ENCODE results near the gene SCGB1D2. TPM values are rescaled to one million over a fixed set of nuclear protein-coding genes. Genes with fewer than 3 reads are reported as not detected.
A peak's percentile ranks its signal among the peaks of the same experiment; 100 is the strongest.
"Not testable (repeated sequence)": the region's sequence is repeated elsewhere in the genome, so short reads cannot be mapped to it uniquely, and the experiment has no call there.

SCGB1D2 gene
- total and polyA plus RNA-seq, 9 of the 15 experiments (the other 6 are each of a cell fraction or from before 2014, with no cell fraction given) = not detected

GRCh38 chr11:62197400-62197799 is 44.6 kb upstream of the SCGB1D2 start:
- H3K4me3 ChIP-seq; DNase-seq (ENCODE audit: extremely low read depth in 1 of 4, low spot score in 3 of 4); BruUV-seq (replicated peaks); H3K36me3 ChIP-seq (ENCODE audit: control insufficient read depth, insufficient read depth, low read length); H3K9ac ChIP-seq (ENCODE audit: insufficient read depth in 1 of 2, low read depth in 2 of 2, low read length in 2 of 2); H3K4me2 ChIP-seq (ENCODE audit: insufficient read depth, low read length); CTCF ChIA-PET (ENCODE audit: low intra/inter-chr PET ratio); H3K79me2 ChIP-seq (ENCODE audit: control insufficient read depth, insufficient read depth, low read length); H3K4me1 ChIP-seq (replicated peaks in 1 of 2; ENCODE audit: control insufficient read depth in 2 of 2, insufficient read depth in 2 of 2, low read length in 2 of 2); in situ Hi-C loops (cut with MboI); H3K9me3 ChIP-seq (replicated peaks; ENCODE audit: control insufficient read depth, insufficient read depth, low read depth, low read length); POLR2A ChIA-PET; ATAC-seq; H4K20me1 ChIP-seq (replicated peaks; ENCODE audit: control insufficient read depth, insufficient read depth, low read length); H3K27ac ChIP-seq (ENCODE audit: extremely low read depth, low read depth, low read length); H3K9me1 ChIP-seq (ENCODE audit: control insufficient read depth, insufficient read depth, low read length); FAIRE-seq; H2AFZ ChIP-seq (ENCODE audit: low read depth, low read length): not testable (repeated sequence)
- intact Hi-C loops (cut with micrococcal nuclease) = loop anchor here (5.0 kb wide), 1 partner anchor 180 kb away; no protein-coding TSS in a partner anchor
- TF ChIP-seq ZNF146 (CRISPR knock-in tag; IDR thresholded peaks at IDR 0.05; ENCODE audit: unreplicated experiment) = peak; percentile 64
- 0% methylated on average over 2 of the region's 2 CpGs for WGBS (ENCODE audit: insufficient coverage, low coverage, missing lambda C conversion rate)
- H3K27me3 ChIP-seq (ENCODE audit: control insufficient read depth in 2 of 2, insufficient read depth in 2 of 2, low read length in 2 of 2) = peaks cover 11 to 37% of the 10 kb centered on the region in 2 experiments

- TF ChIP-seq NFIC (IDR thresholded peaks at IDR 0.05) (peak; percentile 79), JUND (IDR thresholded peaks at IDR 0.05; ENCODE audit: borderline replicate concordance, low read depth, low read length) (no peak), JUND (tag; IDR thresholded peaks at IDR 0.05; ENCODE audit: borderline replicate concordance, low read depth, low read length) (no peak), NFXL1 (CRISPR knock-in tag; IDR thresholded peaks at IDR 0.05) (no peak), ARID1B (IDR thresholded peaks at IDR 0.05) (no peak), ZC3H11A (IDR thresholded peaks at IDR 0.05; ENCODE audit: low read depth, low read length) (no peak), RAD51 (IDR thresholded peaks at IDR 0.05; ENCODE audit: borderline replicate concordance, low read depth) (no peak), ZNF740 (CRISPR knock-in tag; IDR thresholded peaks at IDR 0.05) (no peak), ZNF740 (tag; IDR thresholded peaks at IDR 0.05) (no peak), ELF1 (tag; IDR thresholded peaks at IDR 0.05) (no peak), NFIX (CRISPR knock-in tag; IDR thresholded peaks at IDR 0.05; ENCODE audit: low read depth) (peak; percentile 56; the same call in 1 of the 2 replicates)
- no peaks in the 10 kb centered on the region; a peak in 1 of 5 replicates for H3K4me1 ChIP-seq (replicated peaks in 1 of 2; ENCODE audit: control insufficient read depth in 2 of 2, insufficient read depth in 2 of 2, low read length in 2 of 2)
- no peak overlapping the region for H2AFZ ChIP-seq (ENCODE audit: low read depth, low read length)
- H3K27ac ChIP-seq (ENCODE audit: extremely low read depth, low read depth, low read length) = no peak overlapping the region
- H3K4me3 ChIP-seq = no peak overlapping the region
- CTCF ChIA-PET (ENCODE audit: low intra/inter-chr PET ratio) = no interaction called here
- no peaks in the 10 kb centered on the region for H3K79me2 ChIP-seq (ENCODE audit: control insufficient read depth, insufficient read depth, low read length)
- H3K9me1 ChIP-seq (ENCODE audit: control insufficient read depth, insufficient read depth, low read length) = no peaks in the 10 kb centered on the region
- WGBS (ENCODE audit: insufficient coverage, low coverage, missing lambda C conversion rate) = 4% methylated on average over 2 of the region's 2 CpGs
- no peaks in the 10 kb centered on the region for H3K9me3 ChIP-seq (replicated peaks; ENCODE audit: control insufficient read depth, insufficient read depth, low read depth, low read length)
- intact Hi-C loops (cut with micrococcal nuclease) (no loop called here), in situ Hi-C loops (cut with MboI) (no loop called here)
- no peak for FAIRE-seq
- H3K27me3 ChIP-seq (ENCODE audit: control insufficient read depth in 2 of 2, insufficient read depth in 2 of 2, low read length in 2 of 2) = peaks cover 17 to 52% of the 10 kb centered on the region in 2 experiments
- no peak for DNase-seq (ENCODE audit: extremely low read depth in 1 of 4, low spot score in 3 of 4)
- no peak for ATAC-seq
- no peak overlapping the region for H3K4me2 ChIP-seq (ENCODE audit: insufficient read depth, low read length)
- no TSS peak for BruUV-seq (replicated peaks)
- no peak overlapping the region for H3K9ac ChIP-seq (ENCODE audit: insufficient read depth in 1 of 2, low read depth in 2 of 2, low read length in 2 of 2)
- H4K20me1 ChIP-seq (replicated peaks; ENCODE audit: control insufficient read depth, insufficient read depth, low read length) = no peaks in the 10 kb centered on the region
- POLR2A ChIA-PET = no interaction called here
- no peaks in the 10 kb centered on the region for H3K36me3 ChIP-seq (ENCODE audit: control insufficient read depth, insufficient read depth, low read length)
These were observed 40.7 kb upstream of the SCGB1D2 start for GRCh38 chr11:62201376-62201775.

All from K562 (cell line).